OCI-LY3 (cell line): ENCODE data around the gene FNIP2.

Experiments
- EZH2phosphoT487 ChIP-seq: fragments of 200-600 bp; shearing (Covaris generic); IDR thresholded peaks from 2 replicates; pipeline ENCODE4 v1.6.1; 2018; ENCODE audit warnings: antibody characterized with exemption, mixed run types, low read depth
- TF ChIP-seq, protein P1 (sequence below): fragments of 200-600, 300-600 bp; sonication (generic); IDR thresholded peaks from 2 replicates; pipeline ENCODE4 v1.5.1; 2014; ENCODE audit warnings: antibody characterized with exemption, low read length, low read depth

DNA sequence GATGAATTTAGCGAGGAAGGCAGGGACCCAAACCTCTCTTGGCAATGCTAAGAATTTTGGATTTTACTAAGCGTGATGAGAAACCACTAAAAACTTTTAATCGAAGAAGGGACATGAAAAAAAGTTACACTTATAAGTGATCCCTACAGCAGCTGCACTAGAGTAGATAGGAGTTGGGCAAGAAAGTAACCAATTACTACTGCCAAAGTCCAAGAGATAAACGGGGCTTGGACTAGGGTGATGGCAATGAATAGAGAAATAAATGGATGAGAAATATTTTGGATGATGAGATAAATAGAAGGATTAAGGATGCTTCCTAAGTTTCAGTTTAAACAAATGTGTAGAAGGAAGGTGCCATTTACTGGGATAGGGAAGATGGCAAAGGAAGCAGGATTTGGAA lies 6.3 kb upstream of the FNIP2 start:
- TF ChIP-seq, protein P1, sequence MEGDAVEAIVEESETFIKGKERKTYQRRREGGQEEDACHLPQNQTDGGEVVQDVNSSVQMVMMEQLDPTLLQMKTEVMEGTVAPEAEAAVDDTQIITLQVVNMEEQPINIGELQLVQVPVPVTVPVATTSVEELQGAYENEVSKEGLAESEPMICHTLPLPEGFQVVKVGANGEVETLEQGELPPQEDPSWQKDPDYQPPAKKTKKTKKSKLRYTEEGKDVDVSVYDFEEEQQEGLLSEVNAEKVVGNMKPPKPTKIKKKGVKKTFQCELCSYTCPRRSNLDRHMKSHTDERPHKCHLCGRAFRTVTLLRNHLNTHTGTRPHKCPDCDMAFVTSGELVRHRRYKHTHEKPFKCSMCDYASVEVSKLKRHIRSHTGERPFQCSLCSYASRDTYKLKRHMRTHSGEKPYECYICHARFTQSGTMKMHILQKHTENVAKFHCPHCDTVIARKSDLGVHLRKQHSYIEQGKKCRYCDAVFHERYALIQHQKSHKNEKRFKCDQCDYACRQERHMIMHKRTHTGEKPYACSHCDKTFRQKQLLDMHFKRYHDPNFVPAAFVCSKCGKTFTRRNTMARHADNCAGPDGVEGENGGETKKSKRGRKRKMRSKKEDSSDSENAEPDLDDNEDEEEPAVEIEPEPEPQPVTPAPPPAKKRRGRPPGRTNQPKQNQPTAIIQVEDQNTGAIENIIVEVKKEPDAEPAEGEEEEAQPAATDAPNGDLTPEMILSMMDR: no peak
- no peak for TF ChIP-seq EZH2phosphoT487
